ENCODE results near the gene URB2. TPM values are rescaled to one million over a fixed set of nuclear protein-coding genes. Genes with fewer than 3 reads are reported as not detected.

The URB2 gene
- total and polyA plus RNA-seq, 10 donors, result 2.1 to 13.6 (median 9.4) TPM

DNA sequence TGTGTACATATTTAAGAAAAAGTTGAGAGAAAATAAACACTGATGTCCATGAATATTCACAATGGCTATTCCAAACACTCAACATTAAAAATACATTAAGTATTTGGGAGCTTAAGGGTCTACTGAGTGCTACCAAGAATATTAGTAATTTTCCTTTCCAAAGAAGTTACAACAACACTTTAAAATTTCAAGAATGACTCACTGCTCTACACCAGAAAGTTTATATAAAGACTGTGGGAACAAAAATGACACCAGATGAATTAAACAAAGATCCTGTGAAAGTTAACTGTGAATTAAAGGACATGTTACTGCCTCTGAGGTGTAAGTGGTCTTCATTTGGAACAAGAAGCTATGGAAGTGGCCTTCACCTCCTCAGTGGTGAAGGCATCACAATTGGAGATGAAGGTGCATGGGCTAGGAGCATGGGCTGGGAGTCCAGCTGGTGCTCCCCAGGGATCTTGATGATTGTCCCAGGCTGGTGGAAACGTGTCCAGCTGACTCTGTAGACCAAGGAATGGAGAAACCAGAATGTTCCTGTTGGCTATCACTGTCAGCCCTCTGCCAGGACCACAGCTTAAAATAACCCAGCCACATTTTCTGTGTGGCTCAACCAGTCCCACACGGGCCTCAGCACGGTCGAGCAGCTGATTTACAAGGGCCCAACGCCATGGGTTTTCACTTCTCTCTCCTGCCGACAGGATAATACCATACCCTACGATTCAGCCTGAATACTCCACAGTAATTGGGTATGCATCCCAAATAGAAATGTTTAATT lies 28.9 kb upstream of the URB2 start:
- intact Hi-C loops (cut with DNase I; ENCODE audit: low total_unique reads), result no loop called here

DNA sequence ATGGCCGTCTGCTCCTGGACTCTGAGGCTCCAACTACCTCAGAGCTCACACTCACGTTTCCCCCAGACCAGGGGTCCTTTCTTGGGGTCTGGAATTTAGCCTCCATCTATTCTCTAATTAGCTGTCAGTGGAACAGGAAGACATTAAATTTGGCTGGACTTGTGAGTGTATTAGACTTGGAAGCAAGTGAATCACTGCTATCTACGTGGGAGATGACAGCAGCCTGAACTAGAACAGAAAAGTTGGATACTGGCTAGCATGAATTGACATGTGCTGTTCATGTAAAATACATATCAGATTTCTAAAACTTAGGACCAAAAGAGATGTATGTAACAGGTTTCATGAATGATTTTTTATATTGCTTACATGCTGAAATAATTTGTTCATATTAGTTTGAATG lies 28.2 kb upstream of the URB2 start:
- Histone ChIP-seq H3K27me3 (replicated peaks in 1 of 7) (no peaks in the 10 kb centered on the region), H3K4me1 (no peaks in the 10 kb centered on the region), H3K36me3 (peaks cover 6 to 96% (median 44%) of the 10 kb centered on the region in 6 donors), H3K9me3 (no peaks in the 10 kb centered on the region), H3K27ac (no peak overlapping the region), H3K4me3 (no peak overlapping the region)
- intact Hi-C loops (cut with DNase I; ENCODE audit: low total_unique reads), result no loop called here
- no peak for DNase-seq
- TF ChIP-seq POLR2A (IDR thresholded peaks at IDR 0.05), result no peak
- TF ChIP-seq POLR2AphosphoS5 (IDR thresholded peaks at IDR 0.05), result no peak
- TF ChIP-seq, protein P1, sequence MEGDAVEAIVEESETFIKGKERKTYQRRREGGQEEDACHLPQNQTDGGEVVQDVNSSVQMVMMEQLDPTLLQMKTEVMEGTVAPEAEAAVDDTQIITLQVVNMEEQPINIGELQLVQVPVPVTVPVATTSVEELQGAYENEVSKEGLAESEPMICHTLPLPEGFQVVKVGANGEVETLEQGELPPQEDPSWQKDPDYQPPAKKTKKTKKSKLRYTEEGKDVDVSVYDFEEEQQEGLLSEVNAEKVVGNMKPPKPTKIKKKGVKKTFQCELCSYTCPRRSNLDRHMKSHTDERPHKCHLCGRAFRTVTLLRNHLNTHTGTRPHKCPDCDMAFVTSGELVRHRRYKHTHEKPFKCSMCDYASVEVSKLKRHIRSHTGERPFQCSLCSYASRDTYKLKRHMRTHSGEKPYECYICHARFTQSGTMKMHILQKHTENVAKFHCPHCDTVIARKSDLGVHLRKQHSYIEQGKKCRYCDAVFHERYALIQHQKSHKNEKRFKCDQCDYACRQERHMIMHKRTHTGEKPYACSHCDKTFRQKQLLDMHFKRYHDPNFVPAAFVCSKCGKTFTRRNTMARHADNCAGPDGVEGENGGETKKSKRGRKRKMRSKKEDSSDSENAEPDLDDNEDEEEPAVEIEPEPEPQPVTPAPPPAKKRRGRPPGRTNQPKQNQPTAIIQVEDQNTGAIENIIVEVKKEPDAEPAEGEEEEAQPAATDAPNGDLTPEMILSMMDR (IDR thresholded peaks at IDR 0.05 in 8 of 11, conservative IDR thresholded peaks at IDR 0.05 in 3 of 11), result no peak
- 84 to 98% (median 88%) methylated on average over 3 of the region's 3 CpGs for WGBS, 5 donors

More for the DNA sequence above, 28.9 kb upstream of the URB2 start:
- Histone ChIP-seq H3K27me3 (replicated peaks in 1 of 7) (no peaks in the 10 kb centered on the region), H3K27ac (no peak overlapping the region), H3K4me3 (no peak overlapping the region), H3K9me3 (no peaks in the 10 kb centered on the region), H3K4me1 (no peaks in the 10 kb centered on the region), H3K36me3 (peaks cover 6 to 96% (median 40%) of the 10 kb centered on the region in 6 donors)
- TF ChIP-seq POLR2AphosphoS5 (IDR thresholded peaks at IDR 0.05), result no peak
- TF ChIP-seq POLR2A (IDR thresholded peaks at IDR 0.05), result no peak
- TF ChIP-seq, protein P1 (IDR thresholded peaks at IDR 0.05 in 8 of 11, conservative IDR thresholded peaks at IDR 0.05 in 3 of 11), result no peak
- DNase-seq, result no peak
- WGBS, 5 donors, result 65 to 90% (median 76%) methylated on average over 7 of the region's 7 CpGs

DNA sequence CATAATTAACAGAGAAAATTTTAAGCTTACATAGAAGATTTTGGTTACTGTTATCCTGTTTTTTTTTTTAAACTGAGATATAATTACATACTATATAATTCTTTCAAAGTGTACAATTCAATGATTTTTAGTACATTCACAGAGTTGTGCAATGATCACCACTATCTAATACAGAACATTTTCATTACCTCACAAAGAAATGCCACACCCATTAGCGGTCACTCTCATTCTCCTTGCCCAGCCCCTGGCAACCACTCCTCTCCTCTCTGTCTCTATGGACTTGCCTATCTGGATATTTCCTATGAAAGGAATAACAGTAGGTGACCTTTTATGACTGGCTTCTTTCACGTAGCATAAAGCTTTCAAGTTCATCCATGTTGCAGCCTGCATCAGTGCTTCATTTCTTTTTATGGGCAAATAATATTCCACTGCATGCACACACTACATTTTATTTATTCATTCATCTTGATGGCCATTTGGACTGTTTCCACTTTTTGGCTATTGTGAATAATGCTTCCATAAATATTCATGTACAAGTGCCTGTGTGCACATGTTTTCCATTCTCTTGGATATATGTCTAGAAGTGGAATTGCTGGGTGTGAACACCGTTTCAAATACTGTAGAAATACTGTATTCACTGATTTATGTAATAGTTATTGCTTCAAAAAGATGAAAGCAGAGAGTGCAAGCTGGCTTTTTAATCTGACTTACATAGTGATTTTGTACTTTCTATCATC lies 26.7 kb upstream of the URB2 start:
- Histone ChIP-seq H3K9me3 (no peaks in the 10 kb centered on the region), H3K27ac (no peak overlapping the region), H3K4me1 (no peaks in the 10 kb centered on the region), H3K4me3 (no peak overlapping the region), H3K36me3 (peaks cover under 1 to 96% (median 39%) of the 10 kb centered on the region in 6 donors), H3K27me3 (replicated peaks in 1 of 7) (no peaks in the 10 kb centered on the region)
- no peak for TF ChIP-seq POLR2AphosphoS5 (IDR thresholded peaks at IDR 0.05)
- TF ChIP-seq POLR2A (IDR thresholded peaks at IDR 0.05), result no peak
- TF ChIP-seq, protein P1 (IDR thresholded peaks at IDR 0.05 in 8 of 11, conservative IDR thresholded peaks at IDR 0.05 in 3 of 11), result no peak
- no peak for DNase-seq
- intact Hi-C loops (cut with DNase I; ENCODE audit: low total_unique reads), result no loop called here
- WGBS, 5 donors, result 91 to 96% (median 95%) methylated on average over 3 of the region's 3 CpGs

DNA sequence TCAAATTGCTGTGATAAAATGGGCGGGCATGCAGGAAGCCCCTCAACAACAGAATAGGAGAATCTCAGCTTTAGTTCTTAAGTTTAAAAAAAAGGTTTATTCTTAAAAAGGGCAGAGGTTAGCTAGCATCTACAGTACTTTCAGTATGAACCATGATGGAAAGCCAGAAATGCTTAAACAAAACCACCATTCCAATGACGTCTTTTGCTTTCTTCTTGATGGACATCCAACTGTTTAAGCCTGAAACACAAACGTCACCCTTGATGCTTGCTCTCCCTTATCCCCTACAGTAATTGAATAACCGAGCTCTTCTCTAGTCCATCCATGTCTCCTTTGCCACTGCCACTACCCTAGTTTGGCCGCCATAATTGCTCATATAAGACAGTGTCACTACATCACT lies 25.8 kb upstream of the URB2 start:
- WGBS, 5 donors, result 90 to 95% (median 92%) methylated on average over 5 of the region's 5 CpGs
- no peak for DNase-seq
- Histone ChIP-seq H3K27me3 (replicated peaks in 1 of 7) (no peaks in the 10 kb centered on the region), H3K4me1 (no peaks in the 10 kb centered on the region), H3K36me3 (peaks cover 0 to 96% (median 35%) of the 10 kb centered on the region in 6 donors), H3K27ac (no peak overlapping the region), H3K9me3 (no peaks in the 10 kb centered on the region), H3K4me3 (no peak overlapping the region)
- intact Hi-C loops (cut with DNase I; ENCODE audit: low total_unique reads), result no loop called here
- TF ChIP-seq, protein P1 (IDR thresholded peaks at IDR 0.05 in 8 of 11, conservative IDR thresholded peaks at IDR 0.05 in 3 of 11), result no peak
- no peak for TF ChIP-seq POLR2A (IDR thresholded peaks at IDR 0.05)
- no peak for TF ChIP-seq POLR2AphosphoS5 (IDR thresholded peaks at IDR 0.05)
